Pancreas (tissue), 10 donors: ENCODE results near the gene NOX5. TPM values are rescaled to one million over a fixed set of nuclear protein-coding genes. Genes with fewer than 3 reads are reported as not detected.

ENCODE experiments used
- ATAC-seq, 4 donors: fragments of 200-7000 bp; cut with Tn5 transposase; one replicate each; pipeline versions ENCODE4 v1.8.0 to v1.9.1; 2020; ENCODE audit warnings: mild to moderate bottlenecking in 4 of 4, moderate library complexity in 4 of 4
- DNase-seq, 6 donors: peaks; one replicate each; pipeline ENCODE4 v3.0.0-alpha.2; 2020
- FAIRE-seq: peaks from 2 replicates; lab custom pipeline; 2012; peaks lifted over from hg19 to GRCh38; lab: Jason Lieb, UNC
- H3K27ac ChIP-seq, 4 donors: fragments of 200-600 bp; sonication (generic); 1 replicate in 3 of 4; 2 replicates in 1 of 4; pipeline versions ENCODE4 v1.5.0 to v1.8.0; 2020
- H3K27me3 ChIP-seq, 4 donors: fragments of 200-600 bp; one replicate each; pipeline ENCODE4 v1.8.0; 2021
- H3K36me3 ChIP-seq, 3 donors: fragments of 200-600 bp; sonication (generic) in 1 of 3; one replicate each; pipeline versions ENCODE4 v1.5.0 to v1.8.0; 2020 to 2021
- H3K4me1 ChIP-seq, 3 donors: fragments of 200-600 bp; one replicate each; pipeline ENCODE4 v1.8.0; 2021
- H3K4me3 ChIP-seq, 4 donors: fragments of 200-600 bp; sonication (generic) in 2 of 4; one replicate each; pipeline versions ENCODE4 v1.5.0 to v1.8.0; 2020 to 2021
- H3K9me3 ChIP-seq, 4 donors: fragments of 200-600 bp; one replicate each; pipeline ENCODE4 v1.8.0; 2021
- WGBS, 2 donors: extraction: QIAGEN DNeasy Blood & Tissue Kit; methylation state at CpG; one replicate each; pipeline ENCODE4 v1.1.7; 2013; 5-methylcytosine and 5-hydroxymethylcytosine counted together
- intact Hi-C, 3 donors: fragments of 100-400 bp; cut with DNase I; formaldehyde crosslinking; loops; one replicate each; pipeline versions ENCODE4 v1.11.1 to v1.14.2; 2022
- polyA plus RNA-seq, 2 donors: library from polyadenylated mRNA; stranded (reverse); fragments of 200-250 nt; gene quantifications; one replicate each; pipeline ENCODE4 v1.2.3, GENCODE V29; 2013
- total RNA-seq, 6 donors: library from RNA; stranded (reverse); fragmentation: NEBNext Ultra II Directional in 4 of 6; extraction: Animal tissue kit (Norgen Biotek cat#: 25700) in 4 of 6; gene quantifications; one replicate each; pipeline versions ENCODE4 v1.2.1 to v1.2.4, GENCODE V29; 2021 to 2023
- TF ChIP-seq, protein P1 (sequence below), 4 donors: fragments of 200-600 bp; sonication (generic) in 3 of 4; IDR thresholded peaks; one replicate each; pipeline versions ENCODE4 v1.5.0 to v1.8.0; 2021; ENCODE audit warnings: antibody characterized with exemption in 4 of 4
- donor health status: healthy with polysubstance abuse.
- donor health status: DM: no; HTN: no; CAD: no; lungs with moderate emphysema.
- donor health status: DM: no; HTN: no; CAD: no.
- donor health status: control.
- donor health status: control.
- donor health status: Bipolar disorder and iron deficiency.
- donor health status: DM: yes; HTN: yes; CAD: no.
- donor health status: DM: no; HTN: no; CAD: no.
- donor health status: DM: no; HTN: no; CAD: no.
- donor health status: DM: yes; HTN: yes; CAD: no.

The NOX5 gene
- total and polyA plus RNA-seq, 8 donors, result 0.04 to 0.26 (median 0.12) TPM; not detected in 3

DNA sequence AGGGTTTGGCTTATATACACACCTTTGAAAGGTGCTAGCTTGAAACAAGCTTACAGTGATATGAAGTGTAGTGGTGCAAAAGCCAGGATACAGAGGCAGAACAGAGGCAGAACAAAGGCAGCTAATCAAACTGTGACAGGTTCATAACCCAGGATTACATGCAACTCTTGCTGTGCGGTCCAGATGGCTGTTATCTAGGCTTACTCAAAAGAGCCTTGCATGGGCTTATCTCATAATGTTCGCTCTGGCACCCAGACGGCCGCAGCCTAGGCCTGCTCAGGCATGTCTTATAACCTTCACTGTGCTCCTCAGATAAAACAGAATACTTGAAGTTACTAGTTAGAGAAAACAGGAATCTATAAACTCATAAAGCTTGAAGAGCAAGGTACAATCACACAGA lies 22.8 kb upstream of the NOX5 start:
- H3K27ac ChIP-seq, result no peak overlapping the region
- DNase-seq (peak in 2 of 6 donors; percentile 14 to 49), FAIRE-seq (no peak), ATAC-seq (peak; percentile 34 to 82 (median 68))
- no peaks in the 10 kb centered on the region for H3K4me1 ChIP-seq
- no peaks in the 10 kb centered on the region for H3K9me3 ChIP-seq
- H3K4me3 ChIP-seq, result no peak overlapping the region
- 27 to 33% methylated on average over 4 of the region's 4 CpGs for WGBS, 2 donors
- H3K36me3 ChIP-seq, result no peaks in the 10 kb centered on the region
- intact Hi-C loops, result no loop called here
- no peaks in the 10 kb centered on the region for H3K27me3 ChIP-seq
- TF ChIP-seq, protein P1, sequence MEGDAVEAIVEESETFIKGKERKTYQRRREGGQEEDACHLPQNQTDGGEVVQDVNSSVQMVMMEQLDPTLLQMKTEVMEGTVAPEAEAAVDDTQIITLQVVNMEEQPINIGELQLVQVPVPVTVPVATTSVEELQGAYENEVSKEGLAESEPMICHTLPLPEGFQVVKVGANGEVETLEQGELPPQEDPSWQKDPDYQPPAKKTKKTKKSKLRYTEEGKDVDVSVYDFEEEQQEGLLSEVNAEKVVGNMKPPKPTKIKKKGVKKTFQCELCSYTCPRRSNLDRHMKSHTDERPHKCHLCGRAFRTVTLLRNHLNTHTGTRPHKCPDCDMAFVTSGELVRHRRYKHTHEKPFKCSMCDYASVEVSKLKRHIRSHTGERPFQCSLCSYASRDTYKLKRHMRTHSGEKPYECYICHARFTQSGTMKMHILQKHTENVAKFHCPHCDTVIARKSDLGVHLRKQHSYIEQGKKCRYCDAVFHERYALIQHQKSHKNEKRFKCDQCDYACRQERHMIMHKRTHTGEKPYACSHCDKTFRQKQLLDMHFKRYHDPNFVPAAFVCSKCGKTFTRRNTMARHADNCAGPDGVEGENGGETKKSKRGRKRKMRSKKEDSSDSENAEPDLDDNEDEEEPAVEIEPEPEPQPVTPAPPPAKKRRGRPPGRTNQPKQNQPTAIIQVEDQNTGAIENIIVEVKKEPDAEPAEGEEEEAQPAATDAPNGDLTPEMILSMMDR (IDR thresholded peaks at IDR 0.05), result no peak

- no peaks in the 10 kb centered on the region for H3K9me3 ChIP-seq
- WGBS, 2 donors, result 98 to 99% methylated on average over 6 of the region's 6 CpGs
- no peaks in the 10 kb centered on the region for H3K36me3 ChIP-seq
- no peaks in the 10 kb centered on the region for H3K27me3 ChIP-seq
- DNase-seq (no peak), FAIRE-seq (no peak), ATAC-seq (no peak)
- intact Hi-C loops, result no loop called here
- H3K4me1 ChIP-seq, result no peaks in the 10 kb centered on the region
- TF ChIP-seq, protein P1 (IDR thresholded peaks at IDR 0.05), result no peak
- no peak overlapping the region for H3K27ac ChIP-seq
- no peak overlapping the region for H3K4me3 ChIP-seq
These were observed 21.8 kb upstream of the NOX5 start for GRCh38 chr15:68992696-68993095.

DNA sequence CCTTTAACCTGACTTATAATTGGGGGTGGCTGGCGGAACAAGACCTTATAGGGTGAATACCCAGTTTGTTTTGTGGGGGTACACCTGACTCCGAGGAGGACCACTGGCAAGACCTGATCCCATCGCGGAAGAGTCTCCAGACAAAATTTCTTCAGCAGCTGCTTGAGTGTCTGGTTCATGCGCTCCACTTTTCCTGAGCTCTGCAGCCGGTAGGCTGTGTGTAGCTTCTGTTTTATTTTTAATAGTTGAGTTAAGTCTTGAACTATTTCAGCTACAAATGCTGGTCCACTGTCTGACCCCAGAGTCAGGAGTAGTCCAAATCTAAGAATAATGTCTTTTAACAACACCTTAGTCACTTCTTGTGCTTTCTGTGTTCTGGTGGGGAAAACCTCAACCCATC lies 21.2 kb upstream of the NOX5 start:
- Histone ChIP-seq H3K9me3 (no peaks in the 10 kb centered on the region), H3K4me3 (no peak overlapping the region), H3K36me3 (no peaks in the 10 kb centered on the region), H3K27me3 (no peaks in the 10 kb centered on the region), H3K4me1 (no peaks in the 10 kb centered on the region), H3K27ac (no peak overlapping the region)
- intact Hi-C loops, result no loop called here
- 95 to 99% methylated on average over 6 of the region's 6 CpGs for WGBS, 2 donors
- TF ChIP-seq, protein P1 (IDR thresholded peaks at IDR 0.05), result no peak
- no peak for ATAC-seq
- FAIRE-seq, result no peak
- DNase-seq, result no peak

GRCh38 chr15:68994149-68994548 lies 20.3 kb upstream of the NOX5 start:
- intact Hi-C loops, result no loop called here
- WGBS, 2 donors, result 87 to 92% methylated on average over 2 of the region's 2 CpGs
- Histone ChIP-seq H3K27ac (no peak overlapping the region), H3K36me3 (no peaks in the 10 kb centered on the region), H3K4me3 (no peak overlapping the region), H3K9me3 (no peaks in the 10 kb centered on the region), H3K4me1 (no peaks in the 10 kb centered on the region), H3K27me3 (no peaks in the 10 kb centered on the region)
- ATAC-seq, result no peak
- TF ChIP-seq, protein P1 (IDR thresholded peaks at IDR 0.05), result no peak
- FAIRE-seq, result no peak
- DNase-seq, result no peak

DNA sequence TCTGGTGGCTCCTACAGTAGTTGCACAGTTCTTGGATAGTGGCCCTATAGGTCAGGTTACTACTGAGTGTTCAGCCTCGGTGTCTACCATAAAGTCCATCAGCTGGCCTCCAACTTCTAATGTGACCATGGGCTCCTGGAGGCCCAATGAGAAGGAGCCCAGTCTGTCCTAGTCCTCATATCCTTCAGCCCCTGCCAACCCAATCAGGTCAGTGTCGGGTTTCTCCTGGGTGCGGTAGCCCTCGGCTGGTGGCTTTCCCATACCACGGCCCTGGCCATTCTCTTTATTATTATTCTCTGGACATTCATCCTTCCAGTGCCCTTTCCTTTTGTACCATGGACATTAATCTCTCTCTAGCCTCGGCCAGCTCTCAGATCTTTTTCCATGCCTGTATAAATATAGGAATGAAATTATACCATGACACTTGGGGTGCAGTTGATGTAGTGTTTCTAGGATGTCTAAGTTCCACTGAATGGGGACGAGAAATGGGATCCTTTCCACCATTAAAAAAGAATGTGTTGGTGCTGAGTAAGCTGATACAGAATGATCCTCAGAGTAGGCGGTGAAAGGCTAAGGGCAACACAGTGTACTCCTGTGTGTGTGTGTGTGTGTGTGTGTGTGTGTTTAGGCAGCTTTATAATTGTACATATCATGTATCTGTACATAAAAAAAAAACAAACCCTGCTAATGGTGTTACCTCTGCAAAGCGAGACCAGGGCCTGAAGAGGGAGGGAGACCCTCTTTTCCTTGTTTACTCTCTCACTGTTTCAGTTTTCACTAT lies 19.3 kb upstream of the NOX5 start:
- H3K4me3 ChIP-seq, result no peak overlapping the region
- TF ChIP-seq, protein P1 (IDR thresholded peaks at IDR 0.05), result no peak
- H3K4me1 ChIP-seq, result no peaks in the 10 kb centered on the region
- H3K9me3 ChIP-seq, result no peaks in the 10 kb centered on the region
- WGBS, 2 donors, result 89 to 93% methylated on average over 9 of the region's 9 CpGs
- H3K27me3 ChIP-seq, result no peaks in the 10 kb centered on the region
- intact Hi-C loops, result no loop called here
- FAIRE-seq (no peak), ATAC-seq (no peak), DNase-seq (no peak)
- H3K27ac ChIP-seq, result no peak overlapping the region
- H3K36me3 ChIP-seq, result no peaks in the 10 kb centered on the region
